Measurements from ENCODE around the gene STYXL1.

Gene STYXL1

GRCh38 chr7:75955331-75955955 lies 92.4 kb downstream of the STYXL1 start:
- POLR2A ChIA-PET = no interaction called here
- TF ChIP-seq CTCF (IDR thresholded peaks at IDR 0.05; ENCODE audit: insufficient read depth, low read length, missing control alignments) = no peak
- CTCF ChIA-PET = interaction anchor here (1.6 kb wide), 1 partner anchor 65 kb away, joined by 4 read pairs; no protein-coding TSS in a partner anchor

GRCh38 chr7:75953931-75954330 lies 93.9 kb downstream of the STYXL1 start:
- ChIA-PET CTCF (interaction anchor here (1.6 kb wide), 1 partner anchor 67 kb away, joined by 4 read pairs; no protein-coding TSS in a partner anchor), POLR2A (no interaction called here)
- no peak overlapping the region for H3K4me3 ChIP-seq (ENCODE audit: low read depth, low read length)
- no peak for DNase-seq (ENCODE audit: low read depth, low spot score)
- no peak for TF ChIP-seq CTCF (IDR thresholded peaks at IDR 0.05; ENCODE audit: insufficient read depth, low read length, missing control alignments)

More at GRCh38 chr7:75955331-75955955, 92.4 kb downstream of the STYXL1 start:
- no peak overlapping the region for H3K4me3 ChIP-seq (ENCODE audit: low read depth, low read length)
- no peak for DNase-seq (ENCODE audit: low read depth, low spot score)

DNA sequence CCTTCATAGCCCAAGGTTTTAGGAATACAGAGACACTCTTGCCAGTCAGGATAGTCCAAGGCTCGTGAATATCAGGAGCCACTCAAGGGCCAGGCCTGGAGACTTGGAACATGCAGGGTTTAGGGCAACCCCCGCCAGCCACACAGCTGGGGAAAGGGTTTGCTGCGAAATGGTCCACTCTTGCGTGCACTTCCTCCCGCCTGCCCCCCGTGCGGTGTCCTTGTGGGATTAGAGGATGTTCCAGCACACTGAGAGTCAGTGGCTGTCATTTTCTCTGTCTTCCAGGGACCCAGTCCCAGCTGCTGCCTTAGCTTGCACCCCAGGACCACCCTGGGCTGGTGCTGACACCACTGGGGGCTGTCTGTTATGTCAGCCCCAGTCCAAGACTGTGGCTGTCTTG lies 94.4 kb downstream of the STYXL1 start:
- CTCF ChIA-PET = no interaction called here
- TF ChIP-seq CTCF (IDR thresholded peaks at IDR 0.05; ENCODE audit: insufficient read depth, low read length, missing control alignments) = no peak
- POLR2A ChIA-PET = no interaction called here
- no peak overlapping the region for H3K4me3 ChIP-seq (ENCODE audit: low read depth, low read length)
- no peak for DNase-seq (ENCODE audit: low read depth, low spot score)

GRCh38 chr7:75951506-75951905 lies 96.3 kb downstream of the STYXL1 start:
- DNase-seq (ENCODE audit: low read depth, low spot score) = peak; percentile 33

GRCh38 chr7:75950111-75950681 lies 97.6 kb downstream of the STYXL1 start:
- no peak for DNase-seq (ENCODE audit: low read depth, low spot score)
- ChIA-PET CTCF (interaction anchor here (1.4 kb wide), 1 partner anchor 13 kb away, joined by 4 read pairs; no protein-coding TSS in a partner anchor), POLR2A (interaction anchor here (0.7 kb wide), 1 partner anchor 11 kb away, joined by 3 read pairs; no protein-coding TSS in a partner anchor)
- H3K4me3 ChIP-seq (ENCODE audit: low read depth, low read length) = no peak overlapping the region
- TF ChIP-seq CTCF (IDR thresholded peaks at IDR 0.05; ENCODE audit: insufficient read depth, low read length, missing control alignments) = no peak

More at GRCh38 chr7:75951506-75951905, 96.3 kb downstream of the STYXL1 start:
- ChIA-PET CTCF (interaction anchor here (1.4 kb wide), 1 partner anchor 11 kb away, joined by 4 read pairs; no protein-coding TSS in a partner anchor), POLR2A (interaction anchor here (1.0 kb wide), 1 partner anchor 25 kb away, joined by 3 read pairs; no protein-coding TSS in a partner anchor)
- no peak for TF ChIP-seq CTCF (IDR thresholded peaks at IDR 0.05; ENCODE audit: insufficient read depth, low read length, missing control alignments)
- no peak overlapping the region for H3K4me3 ChIP-seq (ENCODE audit: low read depth, low read length)

DNA sequence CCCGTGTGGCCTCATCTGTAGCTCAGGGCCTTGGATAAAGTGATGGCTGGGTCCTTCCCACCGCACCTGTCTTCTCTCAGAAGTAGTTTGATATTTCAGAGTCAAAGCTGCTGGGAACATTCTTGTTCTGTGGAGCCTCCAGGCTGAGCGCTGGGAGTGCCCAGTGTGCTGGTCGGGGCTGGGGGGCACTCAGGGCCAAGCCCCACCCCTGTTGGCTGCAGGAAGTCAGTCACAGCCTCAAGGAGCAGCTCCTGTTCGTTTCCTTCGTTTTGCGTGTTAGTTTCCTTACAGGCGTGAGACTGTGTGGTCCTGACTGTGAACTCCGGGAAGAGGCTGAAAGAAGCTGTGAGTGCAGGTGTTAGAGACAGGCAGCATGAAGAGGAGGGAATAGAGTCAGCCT lies 99.6 kb downstream of the STYXL1 start:
- CTCF ChIA-PET = interaction anchor here (1.2 kb wide), 1 partner anchor 10 kb away, joined by 5 read pairs; no protein-coding TSS in a partner anchor
- DNase-seq (ENCODE audit: low read depth, low spot score) = no peak
- POLR2A ChIA-PET = interaction anchor here (0.6 kb wide), 1 partner anchor 313 kb away, joined by 3 read pairs; no protein-coding TSS in a partner anchor

More for the DNA sequence above, 99.6 kb downstream of the STYXL1 start:
- TF ChIP-seq CTCF (IDR thresholded peaks at IDR 0.05; ENCODE audit: insufficient read depth, low read length, missing control alignments) = no peak
- no peak overlapping the region for H3K4me3 ChIP-seq (ENCODE audit: low read depth, low read length)
